ENCODE measurements around the gene EHD3.

The EHD3 gene

DNA sequence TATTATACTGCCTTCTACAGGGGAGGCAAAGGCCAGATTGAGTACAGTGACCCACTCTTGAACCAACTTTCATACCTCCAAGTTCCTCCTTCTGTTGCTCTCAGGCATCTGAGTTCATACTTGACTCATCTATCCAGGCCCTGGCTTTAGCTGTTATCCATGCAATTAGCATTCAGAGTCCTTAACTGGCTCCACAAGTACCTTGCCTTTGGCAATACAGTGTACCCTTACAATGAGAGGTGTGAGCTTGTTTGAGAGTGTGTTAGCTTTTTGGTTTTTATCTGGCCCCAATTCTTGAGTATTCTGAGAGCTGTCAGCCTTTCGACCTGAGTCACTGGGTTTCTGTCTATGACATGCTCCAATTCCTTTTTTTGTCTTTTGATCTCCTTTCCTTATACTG lies 60.2 kb downstream of the EHD3 start:
- no peak for DNase-seq (ENCODE audit: low spot score)

GRCh38 chr2:31296641-31297287 lies 62.8 kb downstream of the EHD3 start:
- DNase-seq (ENCODE audit: low spot score), result no peak

DNA sequence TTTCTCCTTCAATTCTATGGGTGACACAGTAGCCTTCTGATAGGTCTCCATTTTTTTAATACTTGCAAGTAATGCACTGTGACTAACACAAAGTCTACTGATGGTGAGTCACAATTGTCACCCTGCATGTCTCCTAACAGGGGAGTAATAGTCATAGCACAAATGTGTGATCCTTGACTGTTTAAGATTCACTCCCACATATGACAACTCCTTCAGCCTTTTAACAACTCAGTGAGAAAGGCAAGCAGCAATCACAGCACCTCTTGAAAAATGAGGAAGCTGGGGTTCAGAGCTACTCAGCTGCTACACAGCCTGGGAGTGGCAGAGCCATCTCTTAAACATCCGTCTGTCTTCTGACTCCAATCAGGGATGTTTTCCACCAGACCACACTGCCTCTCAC lies 63.8 kb downstream of the EHD3 start:
- no peak for DNase-seq (ENCODE audit: low spot score)

GRCh38 chr2:31299547-31299946 lies 65.6 kb downstream of the EHD3 start:
- DNase-seq (ENCODE audit: low spot score), result no peak

- DNase-seq (ENCODE audit: low spot score), result no peak
These were observed 66.4 kb downstream of the EHD3 start for GRCh38 chr2:31300309-31300708.

- DNase-seq (ENCODE audit: low spot score), result no peak
These were observed 69.1 kb downstream of the EHD3 start for GRCh38 chr2:31302940-31303563.

DNA sequence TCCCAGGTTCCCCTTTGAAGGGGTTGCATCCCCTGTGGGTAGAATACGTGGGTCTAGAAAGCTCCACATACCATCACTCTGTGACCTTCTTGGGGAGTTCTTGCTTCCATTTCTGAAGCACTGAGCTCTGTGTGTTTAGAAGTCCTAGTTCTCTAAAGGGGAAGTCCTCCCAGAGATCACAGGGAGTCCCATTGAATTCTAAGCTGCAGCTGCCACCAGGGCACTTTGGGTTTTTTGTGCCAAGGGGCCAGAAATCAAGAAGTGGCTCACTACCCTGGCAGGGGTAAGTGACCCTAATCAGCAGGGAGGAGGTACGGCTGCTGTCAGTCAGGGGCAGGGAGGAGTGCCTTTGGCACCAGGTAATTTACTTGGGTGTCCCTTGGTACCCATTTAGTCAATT lies 70.9 kb downstream of the EHD3 start:
- no peak for DNase-seq (ENCODE audit: low spot score)

GRCh38 chr2:31312898-31313297 lies 78.9 kb downstream of the EHD3 start:
- no peak for DNase-seq (ENCODE audit: low spot score)

GRCh38 chr2:31314761-31315160 lies 80.8 kb downstream of the EHD3 start:
- DNase-seq (ENCODE audit: low spot score), result no peak

GRCh38 chr2:31317396-31317795 lies 83.4 kb downstream of the EHD3 start:
- no peak for DNase-seq (ENCODE audit: low spot score)

GRCh38 chr2:31318361-31319336 lies 84.7 kb downstream of the EHD3 start:
- DNase-seq (ENCODE audit: low spot score), result no peak

Data from left forelimb (tissue), 1 donor.